GM19438 (cell line): ENCODE results near the gene FGF7.
"Not testable (repeated sequence)": the region's sequence is repeated elsewhere in the genome, so short reads cannot be mapped to it uniquely, and the experiment has no call there.

ENCODE experiments used
- ATAC-seq: cut with Tn5 transposase; IDR thresholded peaks from one replicate; pipeline ENCODE4 v1.9.1; 2021; ENCODE audit warnings: low read depth; ENCODE audit not compliant: unreplicated experiment

The FGF7 gene

DNA sequence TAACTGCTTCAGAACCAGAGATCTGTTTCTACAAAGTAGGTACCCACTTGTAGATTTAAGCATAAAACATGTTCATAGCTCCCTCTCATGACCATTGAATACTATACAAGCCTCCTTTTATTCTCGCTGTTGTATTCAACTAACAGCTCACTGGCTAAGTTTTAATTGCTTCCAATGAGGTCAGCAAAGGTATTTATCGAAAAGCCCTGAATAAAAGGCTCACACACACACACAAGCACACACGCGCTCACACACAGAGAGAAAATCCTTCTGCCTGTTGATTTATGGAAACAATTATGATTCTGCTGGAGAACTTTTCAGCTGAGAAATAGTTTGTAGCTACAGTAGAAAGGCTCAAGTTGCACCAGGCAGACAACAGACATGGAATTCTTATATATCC is at the start of gene FGF7:
FGF7 (plus strand) TSS at position 222 of the 400 bp plus-strand sequence. CDS start 1,056 bp downstream, outside the sequence.
- ATAC-seq, result no peak

GRCh38 chr15:49379996-49380395 is 43.0 kb upstream of the FGF7 start:
- no peak for ATAC-seq

DNA sequence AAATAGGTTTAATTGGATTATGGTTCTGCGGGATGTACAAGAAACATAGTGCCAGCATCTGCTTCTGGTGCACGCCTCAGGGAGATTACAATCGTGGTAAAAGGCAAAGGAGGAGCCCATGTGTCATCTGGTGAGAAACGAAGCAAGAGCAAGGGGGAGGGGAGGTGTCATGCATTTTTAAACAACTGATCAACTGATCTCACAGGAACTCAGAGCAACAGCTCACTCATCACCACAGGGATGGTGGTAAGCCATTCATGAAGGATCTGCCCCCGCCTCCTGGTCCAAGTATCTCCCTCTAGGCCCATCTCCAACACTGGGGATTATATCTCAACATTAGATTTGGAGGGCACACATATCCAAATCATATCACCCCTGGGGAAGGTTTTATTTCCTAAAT is 42.1 kb upstream of the FGF7 start:
- ATAC-seq, result no peak

DNA sequence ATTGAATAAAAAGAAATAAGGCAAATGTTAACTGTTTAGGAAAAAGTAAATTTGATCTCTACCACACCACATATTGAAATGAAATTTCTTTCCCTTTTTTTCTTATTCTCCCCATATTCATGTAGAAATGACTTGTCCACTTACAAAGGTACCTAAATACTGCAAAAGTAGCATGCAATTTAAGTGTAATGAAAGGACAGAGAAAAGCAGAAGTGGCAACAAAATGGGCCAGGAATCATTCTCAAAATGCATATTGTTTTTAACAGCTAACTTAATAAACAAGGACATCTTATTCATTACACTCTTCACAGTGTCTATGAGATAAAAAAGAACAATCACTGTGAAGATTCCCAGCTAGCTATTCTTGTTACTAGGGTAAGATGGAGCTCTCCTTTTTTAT is 40.6 kb upstream of the FGF7 start:
- ATAC-seq, result no peak

GRCh38 chr15:49383266-49383665 is 39.8 kb upstream of the FGF7 start:
- no peak for ATAC-seq

- ATAC-seq, result no peak
These were observed 35.6 kb upstream of the FGF7 start for GRCh38 chr15:49387471-49387870.

- not testable (repeated sequence) for ATAC-seq
These were observed 20.3 kb upstream of the FGF7 start for GRCh38 chr15:49402515-49403296.

- no peak for ATAC-seq
These were observed 16.5 kb upstream of the FGF7 start for GRCh38 chr15:49406352-49407118.

DNA sequence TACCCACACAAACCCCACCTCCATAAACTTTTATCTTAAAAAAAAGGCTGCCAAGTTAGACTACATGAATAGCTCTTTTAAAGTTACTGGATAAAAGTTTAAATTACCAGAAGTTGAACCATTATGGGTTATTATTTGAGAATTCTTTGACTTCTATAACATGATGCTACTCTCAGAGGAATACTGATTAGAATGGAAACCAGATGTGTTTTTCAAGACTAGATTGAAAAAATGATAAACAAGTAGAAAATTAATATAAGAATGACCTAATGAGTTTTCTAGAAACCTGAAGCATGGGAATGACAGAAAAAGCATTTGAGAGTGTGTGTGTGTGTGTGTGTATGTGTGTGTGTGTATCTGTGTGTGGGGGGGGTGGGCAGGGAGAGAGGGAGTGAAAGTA is 12.4 kb upstream of the FGF7 start:
- no peak for ATAC-seq

DNA sequence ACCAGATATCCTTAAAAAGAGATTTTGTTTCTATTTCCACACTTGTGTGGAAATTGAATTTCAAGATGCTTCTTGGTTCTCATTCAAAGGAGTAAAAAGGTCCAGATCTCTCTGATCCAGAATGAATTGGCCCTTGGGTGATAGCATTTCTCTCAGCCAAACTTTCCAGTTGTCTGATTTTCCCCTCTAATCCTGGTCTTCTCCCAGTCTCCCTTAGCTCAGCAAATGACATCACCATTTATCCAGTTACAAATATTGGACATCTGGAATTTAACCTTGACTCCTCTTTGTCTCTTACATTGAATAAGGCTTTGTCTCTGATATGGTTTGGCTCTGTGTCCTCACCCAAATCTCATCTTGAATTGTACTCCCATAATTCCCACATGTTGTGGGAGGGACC is 10.2 kb upstream of the FGF7 start:
- ATAC-seq, result no peak

DNA sequence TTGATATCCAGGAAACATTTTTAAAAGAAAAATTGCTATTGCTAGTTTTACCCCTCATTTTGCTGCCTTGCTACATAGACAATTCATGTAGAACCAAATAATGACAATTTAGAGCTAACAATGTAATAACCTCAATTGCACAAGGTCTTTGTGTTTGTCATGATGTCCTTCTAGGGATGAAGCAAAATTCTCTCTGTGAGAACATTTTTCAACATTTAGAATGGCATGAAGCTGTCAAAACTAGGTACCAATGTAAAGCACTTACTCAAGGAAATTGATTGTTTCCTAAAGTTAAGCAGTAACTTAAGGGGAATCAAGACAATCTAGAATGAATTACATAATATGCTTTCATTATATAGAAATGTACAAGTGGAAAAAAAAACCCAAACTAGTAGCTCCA is 7.9 kb upstream of the FGF7 start:
- no peak for ATAC-seq

DNA sequence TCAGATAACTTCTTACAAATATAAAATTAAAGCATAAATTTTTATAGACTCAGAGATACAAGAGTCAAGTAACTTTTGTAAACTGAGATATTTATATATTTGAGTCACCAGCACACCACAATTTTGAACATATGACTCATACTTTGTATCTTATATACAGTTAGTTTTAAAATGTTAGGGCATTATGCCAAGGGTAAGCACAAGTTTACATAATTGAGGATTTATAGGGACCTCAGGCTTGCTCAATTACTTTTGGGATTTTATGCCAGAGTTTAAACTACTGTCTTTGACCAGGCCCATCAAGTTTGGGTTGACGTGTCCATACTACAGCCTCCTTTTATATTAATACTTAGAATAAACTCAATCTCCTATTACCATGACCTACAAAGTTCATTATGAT is 7.4 kb upstream of the FGF7 start:
- no peak for ATAC-seq

DNA sequence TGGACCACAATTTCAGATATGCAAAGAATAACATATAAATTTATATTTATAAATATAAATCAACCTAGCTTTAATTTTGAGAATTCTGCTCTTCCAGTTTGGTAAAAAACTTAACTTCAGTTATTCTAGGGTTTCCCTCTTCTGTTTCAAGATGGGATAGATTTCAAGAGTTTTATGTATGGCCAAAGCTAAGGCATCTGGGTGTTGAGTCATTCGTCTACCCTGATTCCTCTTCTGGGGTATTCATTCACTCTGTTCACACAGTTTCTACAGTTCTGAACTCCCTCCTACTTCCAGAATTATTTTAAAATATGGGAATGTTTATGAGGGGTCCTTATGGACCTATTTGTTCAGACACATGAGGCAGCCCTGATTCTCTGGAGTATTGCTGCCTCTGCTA is 4.2 kb upstream of the FGF7 start:
- ATAC-seq, result no peak

GRCh38 chr15:49421991-49422390 is 1.1 kb upstream of the FGF7 start:
- ATAC-seq, result no peak

- ATAC-seq, result no peak
These were observed 984 bp downstream of the FGF7 start for GRCh38 chr15:49423901-49424550.

DNA sequence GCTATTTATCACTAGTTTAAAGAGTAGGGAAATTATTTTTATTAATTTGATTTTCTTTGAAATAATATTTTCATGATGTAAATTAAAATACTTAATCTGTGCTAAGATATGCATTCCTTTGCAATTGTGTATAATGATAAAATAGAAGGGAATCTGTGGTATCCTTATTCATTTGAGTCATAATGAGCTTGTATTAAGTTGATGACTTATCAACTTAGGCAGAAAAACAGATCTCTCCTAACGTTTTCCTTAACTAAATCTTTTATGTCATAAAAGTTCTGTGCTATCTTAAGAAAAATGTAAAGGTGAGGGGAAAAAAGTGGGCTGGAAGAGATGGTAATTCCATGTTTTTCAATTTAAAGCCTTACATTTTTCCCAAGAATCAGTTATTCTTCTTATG is 1.9 kb downstream of the FGF7 start:
- no peak for ATAC-seq

GRCh38 chr15:49427372-49427771 is 4.3 kb downstream of the FGF7 start:
- ATAC-seq, result no peak

GRCh38 chr15:49428409-49429095 is 5.5 kb downstream of the FGF7 start:
- no peak for ATAC-seq

GRCh38 chr15:49430046-49430445 is 7.0 kb downstream of the FGF7 start:
- ATAC-seq, result no peak

DNA sequence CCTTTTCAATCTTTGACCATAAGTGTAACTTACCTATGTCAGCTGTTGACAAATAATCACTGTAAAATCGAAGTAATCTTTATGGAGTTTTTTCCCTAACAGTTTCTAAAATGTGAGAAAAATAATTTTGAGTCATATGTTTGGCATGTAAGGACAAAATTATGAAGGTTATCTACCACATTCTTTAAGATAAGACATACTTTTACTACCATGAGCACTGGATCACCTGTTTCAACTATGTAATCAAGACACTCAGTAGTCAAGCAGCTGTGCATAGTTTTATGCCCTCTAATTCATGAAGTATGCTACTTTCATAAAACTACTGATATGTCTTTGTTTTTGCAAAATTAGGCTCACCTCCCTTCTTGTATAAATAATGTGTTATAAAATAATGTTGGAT is 12.1 kb downstream of the FGF7 start:
- no peak for ATAC-seq

GRCh38 chr15:49436751-49437150 is 13.7 kb downstream of the FGF7 start:
- no peak for ATAC-seq
